ENCODE measurements around the gene GARIN3. TPM values are rescaled to one million over a fixed set of nuclear protein-coding genes. Genes with fewer than 3 reads are reported as not detected.

GARIN3 gene
- total and polyA plus RNA-seq, 2 donors (not counting 1 experiment from before 2014, with no cell fraction given) = not detected

- Histone ChIP-seq H3K4me3 (replicated peaks in 1 of 4; ENCODE audit: control extremely low read depth in 1 of 4, insufficient read depth in 1 of 4, low read depth in 3 of 4, low read length in 4 of 4) (no peak overlapping the region), H2AFZ (ENCODE audit: low read length) (no peak overlapping the region), H3K4me2 (ENCODE audit: extremely low read depth, insufficient read depth, low read length) (no peak overlapping the region), H3K36me3 (ENCODE audit: control insufficient read depth, insufficient read depth, low read length) (no peaks in the 10 kb centered on the region), H3K9me3 (ENCODE audit: control insufficient read depth, insufficient read depth, low read depth, low read length) (no peaks in the 10 kb centered on the region), H3K27ac (ENCODE audit: insufficient read depth, low read length) (no peak overlapping the region), H3K79me2 (ENCODE audit: control insufficient read depth, insufficient read depth, low read length) (no peaks in the 10 kb centered on the region), H3K9ac (ENCODE audit: insufficient read depth, low read length) (no peak overlapping the region), H3K27me3 (ENCODE audit: control insufficient read depth, insufficient read depth, low read length) (no peaks in the 10 kb centered on the region), H4K20me1 (ENCODE audit: control insufficient read depth, extremely low read depth, insufficient read depth, low read length) (no peaks in the 10 kb centered on the region), H3K4me1 (ENCODE audit: control insufficient read depth, extremely low read depth, insufficient read depth, low read length) (no peaks in the 10 kb centered on the region)
- no peak for DNase-seq (ENCODE audit: low read depth in 2 of 2)
- TF ChIP-seq CTCF (conservative IDR thresholded peaks at IDR 0.05 in 1 of 2, IDR thresholded peaks at IDR 0.05 in 1 of 2; ENCODE audit: low read depth in 1 of 2, low read length in 2 of 2) (no peak), EZH2 (IDR thresholded peaks at IDR 0.05; ENCODE audit: low read length, missing control alignments) (no peak)
Measured at GRCh38 chr5:157184117-157184670, 18.1 kb upstream of the GARIN3 start.

- H3K36me3 ChIP-seq (ENCODE audit: control insufficient read depth, insufficient read depth, low read length) = no peaks in the 10 kb centered on the region
- H3K9ac ChIP-seq (ENCODE audit: insufficient read depth, low read length) = no peak overlapping the region
- no peak for DNase-seq (ENCODE audit: low read depth in 2 of 2)
- H4K20me1 ChIP-seq (ENCODE audit: control insufficient read depth, extremely low read depth, insufficient read depth, low read length) = no peaks in the 10 kb centered on the region
- no peaks in the 10 kb centered on the region for H3K27me3 ChIP-seq (ENCODE audit: control insufficient read depth, insufficient read depth, low read length)
- no peak overlapping the region for H3K4me2 ChIP-seq (ENCODE audit: extremely low read depth, insufficient read depth, low read length)
- no peaks in the 10 kb centered on the region for H3K79me2 ChIP-seq (ENCODE audit: control insufficient read depth, insufficient read depth, low read length)
- H3K27ac ChIP-seq (ENCODE audit: insufficient read depth, low read length) = no peak overlapping the region
- no peaks in the 10 kb centered on the region for H3K9me3 ChIP-seq (ENCODE audit: control insufficient read depth, insufficient read depth, low read depth, low read length)
- H3K4me3 ChIP-seq (replicated peaks in 1 of 4; ENCODE audit: control extremely low read depth in 1 of 4, insufficient read depth in 1 of 4, low read depth in 3 of 4, low read length in 4 of 4) = no peak overlapping the region
- no peaks in the 10 kb centered on the region for H3K4me1 ChIP-seq (ENCODE audit: control insufficient read depth, extremely low read depth, insufficient read depth, low read length)
- TF ChIP-seq EZH2 (IDR thresholded peaks at IDR 0.05; ENCODE audit: low read length, missing control alignments) = no peak
- no peak for TF ChIP-seq CTCF (conservative IDR thresholded peaks at IDR 0.05 in 1 of 2, IDR thresholded peaks at IDR 0.05 in 1 of 2; ENCODE audit: low read depth in 1 of 2, low read length in 2 of 2)
- no peak overlapping the region for H2AFZ ChIP-seq (ENCODE audit: low read length)
Measured at GRCh38 chr5:157182143-157182757, 16.2 kb upstream of the GARIN3 start.

GRCh38 chr5:157180374-157181264, 14.6 kb upstream of the GARIN3 start, which contains the start of gene ITK:
TSS of gene ITK (plus strand) at chr5:157180840. CDS start at chr5:157180978, 138 bp downstream.
- Histone ChIP-seq H3K9ac (ENCODE audit: insufficient read depth, low read length) (no peak within 1 kb of the TSS), H2AFZ (ENCODE audit: low read length) (no peak within 1 kb of the TSS), H3K4me2 (ENCODE audit: extremely low read depth, insufficient read depth, low read length) (no peak within 1 kb of the TSS), H3K9me3 (ENCODE audit: control insufficient read depth, insufficient read depth, low read depth, low read length) (no peaks in the 10 kb centered on the region), H3K36me3 (ENCODE audit: control insufficient read depth, insufficient read depth, low read length) (no peaks in the 10 kb centered on the region), H3K79me2 (ENCODE audit: control insufficient read depth, insufficient read depth, low read length) (no peaks in the 10 kb centered on the region), H3K27ac (ENCODE audit: insufficient read depth, low read length) (no peak within 1 kb of the TSS), H3K4me3 (replicated peaks in 1 of 4; ENCODE audit: control extremely low read depth in 1 of 4, insufficient read depth in 1 of 4, low read depth in 3 of 4, low read length in 4 of 4) (no peak within 1 kb of the TSS), H3K4me1 (ENCODE audit: control insufficient read depth, extremely low read depth, insufficient read depth, low read length) (no peaks in the 10 kb centered on the region), H3K27me3 (ENCODE audit: control insufficient read depth, insufficient read depth, low read length) (no peaks in the 10 kb centered on the region), H4K20me1 (ENCODE audit: control insufficient read depth, extremely low read depth, insufficient read depth, low read length) (no peaks in the 10 kb centered on the region)
- TF ChIP-seq CTCF (conservative IDR thresholded peaks at IDR 0.05 in 1 of 2, IDR thresholded peaks at IDR 0.05 in 1 of 2; ENCODE audit: low read depth in 1 of 2, low read length in 2 of 2) = no peak
- no peak for TF ChIP-seq EZH2 (IDR thresholded peaks at IDR 0.05; ENCODE audit: low read length, missing control alignments)
- DNase-seq (ENCODE audit: low read depth in 2 of 2) = no peak

All from fibroblast of lung (primary cell).